PFSK-1 (cell line): ENCODE data around the gene PRDM15.

Experiments used
- POLR2AphosphoS5 ChIP-seq: IDR thresholded peaks from 2 replicates; pipeline ENCODE4 v1.6.1; 2012; ENCODE audit warnings: low read depth, mild to moderate bottlenecking, control low read depth, low read length, moderate library complexity
- TAF1 ChIP-seq: IDR thresholded peaks from 2 replicates; pipeline ENCODE4 v1.6.1; 2012; ENCODE audit warnings: low read length, control low read depth, borderline replicate concordance; ENCODE audit not compliant: insufficient read depth

- TF ChIP-seq TAF1 (no peak), POLR2AphosphoS5 (no peak)
These were observed 38.3 kb downstream of the PRDM15 start for GRCh38 chr21:41840880-41841279.
